SKM-1 treated with dmso at 0.1 percent for 144 hours (cell line): Measurements from ENCODE around the gene CARD11.
"Not testable (repeated sequence)": the region's sequence is repeated elsewhere in the genome, so short reads cannot be mapped to it uniquely, and the experiment has no call there.

Experiments
- DNase-seq: peaks from one replicate; lab custom pipeline; 2025; ENCODE audit not compliant: unreplicated experiment; lab: John Stamatoyannopoulos, UW

CARD11 gene

GRCh38 chr7:2965745-2966270 lies 77.9 kb downstream of the CARD11 start:
- DNase-seq: no peak

GRCh38 chr7:2965301-2965700 lies 78.4 kb downstream of the CARD11 start:
- no peak for DNase-seq

- no peak for DNase-seq
These were observed 79.5 kb downstream of the CARD11 start for GRCh38 chr7:2964208-2964607.

GRCh38 chr7:2962865-2963264 lies 80.8 kb downstream of the CARD11 start:
- peak; percentile 14 for DNase-seq

GRCh38 chr7:2959828-2960599 lies 83.7 kb downstream of the CARD11 start:
- no peak for DNase-seq

- DNase-seq: no peak
These were observed 84.5 kb downstream of the CARD11 start for GRCh38 chr7:2959103-2959680.

GRCh38 chr7:2958416-2959102 lies 85.1 kb downstream of the CARD11 start:
- DNase-seq: no peak

- not testable (repeated sequence) for DNase-seq
These were observed 86.3 kb downstream of the CARD11 start for GRCh38 chr7:2957369-2957727.

GRCh38 chr7:2956526-2957368 lies 86.9 kb downstream of the CARD11 start:
- DNase-seq: peak; percentile 49

GRCh38 chr7:2956076-2956475 lies 87.6 kb downstream of the CARD11 start:
- DNase-seq: no peak

- DNase-seq: no peak
These were observed 88.4 kb downstream of the CARD11 start for GRCh38 chr7:2955269-2955668.

GRCh38 chr7:2954433-2954853 lies 89.2 kb downstream of the CARD11 start:
- no peak for DNase-seq

GRCh38 chr7:2953588-2954407 lies 89.9 kb downstream of the CARD11 start:
- DNase-seq: no peak

GRCh38 chr7:2953099-2953498 lies 90.6 kb downstream of the CARD11 start:
- DNase-seq: no peak

- DNase-seq: no peak
These were observed 91.4 kb downstream of the CARD11 start for GRCh38 chr7:2952316-2952715.

- DNase-seq: peak; percentile 50
These were observed 93.1 kb downstream of the CARD11 start for GRCh38 chr7:2950578-2950977.

GRCh38 chr7:2948749-2949148 lies 94.9 kb downstream of the CARD11 start:
- DNase-seq: no peak

- DNase-seq: no peak
These were observed 96.4 kb downstream of the CARD11 start for GRCh38 chr7:2947058-2947780.

- no peak for DNase-seq
These were observed 98.5 kb downstream of the CARD11 start for GRCh38 chr7:2945171-2945570.

GRCh38 chr7:2944739-2945138 lies 98.9 kb downstream of the CARD11 start:
- DNase-seq: no peak
